HG03565 (cell line): Measurements from ENCODE around the gene KCNK17.

ENCODE experiments used
- ATAC-seq: cut with Tn5 transposase; IDR thresholded peaks from one replicate; pipeline ENCODE4 v1.9.1; 2021; ENCODE audit warnings: mild to moderate bottlenecking, moderate library complexity; ENCODE audit not compliant: unreplicated experiment

KCNK17 gene

GRCh38 chr6:39274471-39274870 lies 39.7 kb downstream of the KCNK17 start:
- ATAC-seq: no peak

- no peak for ATAC-seq
These were observed 40.8 kb downstream of the KCNK17 start for GRCh38 chr6:39273406-39273821.

- no peak for ATAC-seq
These were observed 44.3 kb downstream of the KCNK17 start for GRCh38 chr6:39269961-39270360.

DNA sequence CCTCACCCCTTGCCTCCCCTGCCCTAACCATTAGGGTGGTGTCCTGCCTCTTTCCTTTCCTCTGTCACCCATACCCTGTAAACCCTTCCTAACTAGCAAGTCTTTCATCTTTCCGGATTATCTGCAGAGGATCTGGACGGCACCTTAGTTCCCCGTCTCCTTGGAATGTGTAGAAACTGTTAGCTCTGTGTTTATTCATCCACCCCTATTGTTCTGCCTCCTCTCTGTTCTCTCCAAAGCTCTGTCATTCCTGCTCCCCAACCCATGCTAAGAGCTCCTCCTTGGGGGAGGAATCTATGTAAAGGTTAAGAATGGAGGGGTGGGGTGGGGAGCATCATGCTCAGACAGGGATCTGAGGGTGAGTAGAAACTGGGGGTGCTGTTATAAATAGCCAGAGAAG lies 45.5 kb downstream of the KCNK17 start:
- ATAC-seq: no peak

GRCh38 chr6:39268171-39268570 lies 46.0 kb downstream of the KCNK17 start:
- ATAC-seq: no peak

GRCh38 chr6:39266782-39267355 lies 47.4 kb downstream of the KCNK17 start:
- no peak for ATAC-seq

DNA sequence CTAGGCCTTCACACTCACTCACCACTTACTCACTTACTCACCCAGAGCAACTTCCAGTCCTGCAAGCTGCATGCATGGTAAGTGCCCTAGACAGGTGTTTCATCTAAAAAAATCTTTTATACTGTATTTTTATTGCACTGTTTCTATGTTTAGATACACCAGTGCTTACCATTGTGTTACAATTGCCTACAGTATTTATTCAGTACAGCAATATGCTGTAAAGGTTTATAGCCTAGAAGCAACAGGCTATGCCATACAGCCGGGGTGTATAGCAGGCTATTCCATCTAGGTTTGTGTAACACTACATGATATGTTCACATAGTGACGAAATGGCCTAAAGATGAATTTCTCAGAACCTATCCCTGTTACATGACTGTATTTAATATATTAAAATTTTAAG lies 47.8 kb downstream of the KCNK17 start:
- no peak for ATAC-seq

DNA sequence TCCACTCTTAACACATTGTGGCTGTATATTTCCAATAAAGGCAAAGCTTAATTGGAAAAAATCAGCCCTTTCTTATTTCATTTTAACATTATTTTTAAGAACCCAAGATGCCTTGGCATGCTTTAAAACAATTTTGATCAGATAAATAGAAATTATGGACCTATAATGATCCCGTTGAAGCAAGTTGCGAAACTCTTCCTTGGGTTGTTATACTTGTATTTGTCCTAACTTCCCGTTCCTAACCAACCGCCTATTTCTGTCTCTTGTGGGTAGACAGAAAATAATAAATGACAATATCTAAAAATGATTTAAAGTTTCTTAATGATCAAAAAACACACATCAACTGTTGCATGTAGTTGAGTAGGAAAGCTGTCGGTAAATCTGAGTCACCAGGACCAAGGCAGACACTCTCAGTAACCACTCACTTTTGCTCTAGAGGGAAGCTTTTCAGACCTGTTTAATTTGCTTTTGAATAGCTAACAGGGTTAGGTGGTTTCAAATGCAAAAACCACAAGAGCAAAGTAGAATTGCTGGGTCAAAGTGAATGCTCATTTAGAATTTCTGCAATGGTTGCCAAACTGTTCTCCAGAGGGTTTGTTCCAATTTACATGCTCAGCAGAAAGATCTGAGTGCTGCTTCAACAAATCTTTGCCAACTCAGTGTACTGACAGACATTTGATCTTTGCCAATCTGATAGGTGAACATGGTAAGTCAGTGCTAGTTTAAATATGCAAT lies 50.7 kb downstream of the KCNK17 start:
- ATAC-seq: no peak

- no peak for ATAC-seq
These were observed 52.5 kb downstream of the KCNK17 start for GRCh38 chr6:39261751-39262150.

DNA sequence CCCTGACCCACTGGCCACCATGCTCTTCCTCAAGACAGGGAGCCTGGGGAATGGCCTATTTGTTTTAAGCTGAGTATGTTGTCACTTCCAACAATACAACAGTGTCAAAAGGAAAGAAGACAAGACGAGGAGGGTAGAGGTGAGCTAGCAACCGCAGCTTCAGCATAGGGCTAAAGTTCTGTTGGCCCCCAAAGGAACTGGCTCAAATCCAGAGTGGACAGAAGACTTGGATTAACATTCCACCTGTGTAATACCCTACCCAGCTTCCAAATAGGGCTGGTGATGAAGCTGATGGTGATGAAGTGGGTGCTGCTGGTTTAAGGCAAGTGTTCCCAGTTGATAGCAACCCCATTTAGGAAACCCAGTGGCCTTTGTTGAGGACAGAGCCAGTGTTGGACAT lies 53.3 kb downstream of the KCNK17 start:
- no peak for ATAC-seq

GRCh38 chr6:39260456-39260855 lies 53.8 kb downstream of the KCNK17 start:
- no peak for ATAC-seq

- ATAC-seq: no peak
These were observed 57.8 kb downstream of the KCNK17 start for GRCh38 chr6:39256294-39256940.

- ATAC-seq: no peak
These were observed 59.2 kb downstream of the KCNK17 start for GRCh38 chr6:39254999-39255535.

DNA sequence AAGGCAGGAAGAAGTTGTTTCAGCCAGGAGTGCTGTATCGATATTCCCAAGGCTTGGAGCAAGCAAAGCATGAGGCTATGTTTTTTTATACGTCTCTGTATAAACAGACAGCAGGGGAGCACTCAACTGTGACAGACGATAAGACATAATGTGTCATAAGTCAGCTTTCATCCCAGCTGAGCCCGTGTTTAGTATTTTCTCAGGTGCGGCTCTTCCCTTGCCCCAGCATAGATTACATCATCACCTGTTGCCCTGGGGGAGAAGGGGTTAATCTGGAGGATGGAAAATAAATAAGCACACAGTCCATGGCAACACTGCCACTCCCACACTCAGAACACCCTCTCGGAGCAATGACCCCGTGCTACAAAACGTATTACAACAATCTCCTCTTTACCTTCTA lies 62.8 kb downstream of the KCNK17 start:
- no peak for ATAC-seq

DNA sequence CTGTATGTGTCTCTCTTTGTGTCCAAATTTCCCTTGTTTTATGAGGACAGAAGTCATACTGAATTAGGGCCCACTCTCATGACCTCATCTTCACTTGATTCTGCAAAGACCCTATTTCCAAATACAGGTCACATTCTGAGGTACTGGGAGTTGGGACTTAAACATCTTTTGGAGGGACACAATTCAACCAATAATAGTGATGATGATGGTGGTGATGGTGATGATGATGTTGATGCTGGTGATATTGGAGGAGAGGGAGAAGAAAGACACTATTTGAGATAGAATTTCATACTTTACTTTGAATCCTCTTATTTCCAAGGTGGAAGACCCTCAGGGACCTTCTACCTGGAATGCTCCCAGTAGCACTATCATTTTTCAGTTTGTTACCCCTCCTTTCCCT lies 63.7 kb downstream of the KCNK17 start:
- ATAC-seq: no peak

- no peak for ATAC-seq
These were observed 64.9 kb downstream of the KCNK17 start for GRCh38 chr6:39249278-39249677.
